Measurements from ENCODE around the gene SDK1. TPM values are rescaled to one million over a fixed set of nuclear protein-coding genes. Genes with fewer than 3 reads are reported as not detected.

The SDK1 gene
- total RNA-seq, 2 donors from 2014 or later: 19.8 to 32.4 TPM

- DNase-seq (no peak), ATAC-seq (no peak)
- Histone ChIP-seq H3K36me3 (replicated peaks in 1 of 2; ENCODE audit: insufficient read depth in 1 of 2, low read depth in 2 of 2) (no peaks in the 10 kb centered on the region), H3K4me3 (no peak overlapping the region), H3K27ac (no peak overlapping the region), H3K27me3 (no peaks in the 10 kb centered on the region), H3K9me3 (no peaks in the 10 kb centered on the region), H3K4me1 (no peaks in the 10 kb centered on the region)
- intact Hi-C loops (cut with DNase I): no loop called here
- TF ChIP-seq POLR2A (IDR thresholded peaks at IDR 0.05) (no peak), CTCF (IDR thresholded peaks at IDR 0.05) (no peak)
- 88 to 95% methylated on average over 5 to 7 of the region's 7 CpGs for WGBS, 2 donors
Observed at GRCh38 chr7:4195660-4196059, 894.6 kb downstream of the SDK1 start.

DNA sequence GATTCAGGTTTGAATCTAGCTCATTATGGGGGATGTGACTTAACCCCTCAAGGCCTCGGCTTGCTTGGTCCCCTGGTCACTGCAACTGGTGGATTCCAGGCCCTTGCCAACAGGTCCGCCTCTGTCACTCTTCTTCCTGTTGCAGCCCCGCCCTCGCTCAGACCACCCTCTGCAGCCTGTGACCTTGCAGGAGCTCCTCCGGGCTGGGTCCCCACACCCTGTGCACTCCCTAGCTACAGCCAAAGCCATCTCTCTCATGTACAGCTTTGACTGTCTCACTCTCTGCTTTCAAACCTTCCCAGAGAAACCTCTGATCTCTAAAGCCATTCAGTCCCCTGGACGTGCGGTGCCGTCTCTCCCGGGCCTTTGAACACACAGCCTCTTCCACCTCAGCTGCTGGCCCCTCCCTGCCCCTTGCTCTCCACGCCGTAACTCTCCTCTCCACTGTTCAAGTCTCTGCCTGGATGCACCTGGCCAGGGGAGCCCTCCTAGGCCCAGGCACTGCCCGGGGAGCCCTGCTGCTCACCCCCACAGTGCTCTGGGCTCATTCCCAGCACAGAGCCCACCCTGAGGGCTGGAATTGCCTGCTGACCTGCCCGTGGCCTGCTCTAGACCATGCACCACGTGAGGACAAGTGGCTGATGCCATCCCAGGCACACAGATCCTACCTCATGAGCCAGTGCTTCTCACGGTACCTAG is 895.2 kb downstream of the SDK1 start:
- H3K36me3 ChIP-seq (replicated peaks in 1 of 2; ENCODE audit: insufficient read depth in 1 of 2, low read depth in 2 of 2): no peaks in the 10 kb centered on the region
- H3K4me3 ChIP-seq: no peak overlapping the region
- ATAC-seq (no peak), DNase-seq (no peak)
- 92 to 94% methylated on average over 12 to 15 of the region's 15 CpGs for WGBS, 2 donors
- H3K27me3 ChIP-seq: no peaks in the 10 kb centered on the region
- intact Hi-C loops (cut with DNase I): no loop called here
- H3K27ac ChIP-seq: no peak overlapping the region
- H3K9me3 ChIP-seq: no peaks in the 10 kb centered on the region
- TF ChIP-seq POLR2A (IDR thresholded peaks at IDR 0.05) (no peak), CTCF (IDR thresholded peaks at IDR 0.05) (no peak)
- no peaks in the 10 kb centered on the region for H3K4me1 ChIP-seq

DNA sequence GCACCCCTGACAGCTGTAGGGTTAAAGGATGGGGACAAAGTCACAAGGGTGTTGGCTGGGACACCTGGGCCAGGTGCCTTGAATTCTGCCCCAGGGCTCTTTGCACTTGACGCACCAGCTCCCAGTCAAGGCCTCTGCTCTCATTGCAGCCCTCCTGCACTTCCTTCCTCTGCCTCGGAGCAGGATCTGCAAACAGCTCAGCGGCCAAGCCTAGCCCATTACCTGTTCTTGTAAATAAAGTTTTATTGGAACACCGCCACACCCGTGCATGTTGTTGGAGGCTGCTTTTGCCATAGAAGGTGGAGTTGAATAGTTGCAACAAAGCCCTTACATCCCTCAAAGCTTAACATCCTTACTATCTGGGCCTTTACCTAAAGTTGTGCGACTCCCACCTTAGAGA is 897.2 kb downstream of the SDK1 start:
- Histone ChIP-seq H3K4me3 (no peak overlapping the region), H3K4me1 (no peaks in the 10 kb centered on the region), H3K27ac (no peak overlapping the region), H3K9me3 (no peaks in the 10 kb centered on the region), H3K36me3 (replicated peaks in 1 of 2; ENCODE audit: insufficient read depth in 1 of 2, low read depth in 2 of 2) (no peaks in the 10 kb centered on the region), H3K27me3 (no peaks in the 10 kb centered on the region)
- no peak for DNase-seq
- ATAC-seq: no peak
- intact Hi-C loops (cut with DNase I): no loop called here
- TF ChIP-seq CTCF (IDR thresholded peaks at IDR 0.05) (no peak), POLR2A (IDR thresholded peaks at IDR 0.05) (no peak)
- WGBS, 2 donors: 91 to 95% methylated on average over 6 of the region's 6 CpGs

DNA sequence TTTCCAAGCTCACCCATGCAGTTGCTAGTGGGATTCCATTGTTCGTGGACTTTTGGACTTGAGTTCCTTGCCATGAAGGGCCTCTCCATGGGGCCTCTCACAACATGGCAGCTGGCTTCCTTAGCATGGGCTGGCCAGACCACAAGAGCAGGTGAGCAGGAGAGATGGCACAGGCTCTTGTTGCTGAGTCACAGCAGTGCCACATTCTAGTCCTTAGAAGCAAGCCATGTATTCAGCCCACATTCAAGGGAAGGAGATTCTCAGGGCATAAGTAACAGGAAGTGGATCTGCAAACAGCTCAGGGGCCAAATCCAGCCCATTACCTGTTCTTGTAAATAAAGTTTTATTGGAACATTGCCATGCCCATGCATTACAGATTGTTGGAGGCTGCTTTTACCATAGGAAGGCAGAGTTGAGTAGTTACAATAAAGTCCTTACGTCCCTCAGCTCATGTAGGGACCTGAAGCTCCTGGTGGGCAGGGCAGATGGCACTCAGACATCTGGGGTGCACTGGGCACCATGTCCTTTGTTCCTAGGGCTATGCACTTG is 899.6 kb downstream of the SDK1 start:
- Histone ChIP-seq H3K27ac (no peak overlapping the region), H3K9me3 (no peaks in the 10 kb centered on the region), H3K4me1 (no peaks in the 10 kb centered on the region), H3K27me3 (no peaks in the 10 kb centered on the region), H3K36me3 (replicated peaks in 1 of 2; ENCODE audit: insufficient read depth in 1 of 2, low read depth in 2 of 2) (no peaks in the 10 kb centered on the region), H3K4me3 (no peak overlapping the region)
- DNase-seq: no peak
- TF ChIP-seq CTCF (IDR thresholded peaks at IDR 0.05): no peak
- no peak for TF ChIP-seq POLR2A (IDR thresholded peaks at IDR 0.05)
- 88% methylated on average over 2 of the region's 2 CpGs; no CpG with 5 or more reads in 1 of the 2 donors for WGBS, 2 donors
- intact Hi-C loops (cut with DNase I): no loop called here
- no peak for ATAC-seq

- Histone ChIP-seq H3K36me3 (replicated peaks in 1 of 2; ENCODE audit: insufficient read depth in 1 of 2, low read depth in 2 of 2) (no peaks in the 10 kb centered on the region), H3K4me3 (no peak overlapping the region), H3K27ac (no peak overlapping the region), H3K27me3 (no peaks in the 10 kb centered on the region), H3K4me1 (no peaks in the 10 kb centered on the region), H3K9me3 (no peaks in the 10 kb centered on the region)
- WGBS, 2 donors: 90 to 91% methylated on average over 6 of the region's 6 CpGs
- intact Hi-C loops (cut with DNase I): no loop called here
- ATAC-seq (no peak), DNase-seq (no peak)
- no peak for TF ChIP-seq POLR2A (IDR thresholded peaks at IDR 0.05)
- TF ChIP-seq CTCF (IDR thresholded peaks at IDR 0.05): no peak
Observed at GRCh38 chr7:4201566-4201965, 900.5 kb downstream of the SDK1 start.

Measured in body of pancreas (tissue), 4 donors.